ENCODE results near the gene SNHG17.
"Not testable (repeated sequence)": the region's sequence is repeated elsewhere in the genome, so short reads cannot be mapped to it uniquely, and the experiment has no call there.

SNHG17 gene

DNA sequence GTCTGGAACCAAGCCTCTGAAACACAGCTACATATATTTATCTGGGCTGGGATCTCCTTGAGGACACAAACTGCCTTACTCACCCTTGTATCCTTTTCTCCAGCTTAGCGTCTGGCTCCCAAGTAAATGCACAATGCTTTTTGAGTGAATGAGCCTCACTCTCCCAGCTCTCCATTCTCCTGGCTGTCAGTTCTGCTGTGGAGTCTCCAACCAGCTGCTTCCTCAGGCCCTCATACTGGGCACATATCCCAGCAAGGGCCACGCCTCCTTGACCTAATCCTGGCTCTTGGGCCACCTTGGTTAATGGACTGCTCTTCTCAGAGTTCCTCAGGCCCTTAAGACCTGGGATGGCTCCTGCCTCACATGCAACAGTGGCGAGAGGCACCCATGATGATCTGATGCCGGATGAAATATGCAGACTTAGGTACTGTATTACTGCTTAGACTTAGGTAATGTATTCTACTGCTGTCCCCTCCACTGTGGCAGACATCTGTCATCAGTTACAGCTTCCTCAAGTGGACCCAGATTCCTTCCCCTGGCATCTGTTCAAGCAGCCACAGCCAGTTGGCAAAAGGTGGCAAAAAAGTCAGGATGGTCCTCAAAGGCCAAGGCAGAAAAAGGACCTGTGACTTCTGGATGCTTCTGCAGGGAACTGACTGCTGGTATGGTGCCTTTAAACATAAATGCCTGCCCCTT, 16.5 kb downstream of the SNHG17 start:
- no peak for DNase-seq

DNA sequence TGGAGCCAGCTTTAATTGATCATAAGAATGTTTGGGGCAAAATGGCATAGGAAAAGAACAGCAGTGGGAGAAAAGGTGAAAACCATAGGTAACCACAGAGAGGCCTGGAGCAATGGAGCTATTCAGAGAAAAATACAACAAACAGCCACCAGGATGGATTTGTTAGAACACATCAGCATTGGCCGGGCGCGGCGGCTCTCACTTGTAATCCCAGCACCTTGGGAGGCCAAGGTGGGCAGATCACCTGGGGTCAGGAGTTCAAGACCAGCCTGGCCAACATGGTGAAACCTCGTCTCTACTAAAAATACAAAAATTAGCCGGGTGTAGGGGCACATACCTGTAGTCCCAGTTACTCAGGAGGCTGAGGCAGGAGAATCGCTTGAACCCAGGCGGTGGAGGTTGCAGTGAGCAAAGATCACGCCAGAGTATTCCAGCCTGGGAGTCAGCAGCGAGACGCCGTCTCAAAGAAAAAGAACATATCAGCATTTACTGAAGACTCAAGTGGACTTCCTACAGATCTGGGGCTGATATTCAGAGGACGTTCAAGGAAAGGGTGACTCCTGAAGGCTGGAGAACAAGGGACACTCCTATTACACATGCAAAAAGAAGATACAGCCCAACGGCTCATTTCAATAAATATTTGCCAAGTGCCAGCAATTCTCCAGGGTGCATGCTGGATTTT, 20.2 kb downstream of the SNHG17 start:
- no peak for DNase-seq

DNA sequence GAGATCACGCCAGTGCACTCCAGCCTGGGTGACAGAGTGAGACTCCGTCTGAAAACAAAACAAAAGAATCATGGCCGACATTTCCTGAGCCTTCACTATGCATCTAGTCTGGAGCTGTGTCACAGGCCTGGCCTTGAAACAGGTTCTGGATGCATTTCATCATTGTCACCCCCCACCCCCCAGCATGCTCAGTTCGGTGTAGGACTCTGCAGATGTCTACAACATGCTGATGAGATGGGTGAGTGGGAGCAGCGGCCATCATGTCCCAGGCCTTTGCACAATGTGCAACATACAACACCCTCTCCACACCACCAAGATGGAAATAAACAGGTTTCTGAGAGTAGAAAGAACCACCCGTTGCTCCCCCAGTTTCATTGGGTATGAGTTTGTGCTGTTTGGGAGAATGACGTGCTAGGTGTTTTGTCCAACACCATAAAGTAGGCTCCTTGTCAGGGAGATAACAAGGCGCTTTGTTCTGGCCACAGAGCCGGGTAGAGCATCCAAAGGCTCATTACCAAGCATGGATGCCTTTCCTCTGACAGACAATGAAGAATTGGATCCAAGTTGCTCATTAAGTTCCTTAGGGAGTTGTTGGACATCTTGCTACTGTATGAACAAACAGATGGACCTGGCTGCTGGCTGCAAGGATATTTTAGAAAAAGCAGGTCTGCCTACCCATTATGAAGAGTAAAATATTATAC, 22.1 kb downstream of the SNHG17 start:
- DNase-seq = no peak

DNA sequence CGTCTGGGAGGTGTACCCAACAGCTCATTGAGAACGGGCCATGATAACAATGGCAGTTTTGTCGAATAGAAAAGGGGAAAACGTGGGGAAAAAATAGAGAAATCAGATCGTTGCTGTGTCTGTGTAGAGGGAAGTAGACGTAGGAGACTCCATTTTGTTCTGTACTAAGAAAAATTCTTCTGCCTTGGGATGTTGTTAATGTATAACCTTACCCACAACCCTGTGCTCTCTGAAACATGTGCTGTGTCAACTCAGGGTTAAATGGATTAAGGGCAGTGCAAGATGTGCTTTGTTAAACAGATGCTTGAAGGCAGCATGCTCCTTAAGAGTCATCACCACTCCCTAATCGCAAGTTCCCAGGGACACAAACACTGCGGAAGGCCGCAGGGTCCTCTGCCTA, 27.3 kb downstream of the SNHG17 start:
- DNase-seq = not testable (repeated sequence)

DNA sequence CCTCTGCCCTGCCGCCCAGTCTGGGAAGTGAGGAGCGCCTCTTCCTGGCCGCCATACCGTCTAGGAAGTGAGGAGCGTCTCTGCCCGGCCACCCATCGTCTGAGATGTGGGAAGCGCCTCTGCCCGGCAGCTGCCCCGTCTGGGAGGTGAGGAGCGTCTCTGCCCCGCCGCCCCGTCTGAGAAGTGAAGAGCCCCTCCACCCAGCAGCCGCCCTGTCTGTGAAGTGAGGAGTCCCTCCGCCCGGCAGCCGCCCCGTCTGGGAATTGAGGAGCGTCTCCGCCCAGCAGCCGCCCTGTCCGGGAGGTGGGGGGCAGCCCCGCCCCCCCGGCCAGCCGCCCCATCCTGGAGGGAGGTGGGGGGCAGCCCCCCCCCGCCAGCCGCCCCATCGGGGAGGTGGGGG, 27.8 kb downstream of the SNHG17 start:
- DNase-seq = no peak

DNA sequence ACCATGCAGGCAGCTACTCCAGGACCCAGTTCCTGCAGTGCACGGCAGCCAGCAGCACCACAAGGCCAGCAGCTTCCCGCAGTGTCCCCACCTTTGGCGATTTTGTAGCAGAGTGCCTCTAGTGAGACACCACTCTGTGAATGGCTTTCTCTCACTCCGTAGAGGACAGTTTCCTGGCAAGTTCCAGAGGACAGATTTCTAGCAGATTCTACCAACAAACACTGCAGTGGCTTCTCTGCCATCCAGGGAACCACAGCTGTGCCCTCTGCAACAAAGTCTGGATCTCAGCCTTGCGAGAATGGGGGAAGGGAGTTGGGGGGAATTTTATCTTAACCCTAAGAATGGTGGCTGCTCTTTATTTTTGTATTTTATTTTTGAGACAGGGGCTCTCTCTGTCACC, 28.7 kb downstream of the SNHG17 start:
- no peak for DNase-seq

DNA sequence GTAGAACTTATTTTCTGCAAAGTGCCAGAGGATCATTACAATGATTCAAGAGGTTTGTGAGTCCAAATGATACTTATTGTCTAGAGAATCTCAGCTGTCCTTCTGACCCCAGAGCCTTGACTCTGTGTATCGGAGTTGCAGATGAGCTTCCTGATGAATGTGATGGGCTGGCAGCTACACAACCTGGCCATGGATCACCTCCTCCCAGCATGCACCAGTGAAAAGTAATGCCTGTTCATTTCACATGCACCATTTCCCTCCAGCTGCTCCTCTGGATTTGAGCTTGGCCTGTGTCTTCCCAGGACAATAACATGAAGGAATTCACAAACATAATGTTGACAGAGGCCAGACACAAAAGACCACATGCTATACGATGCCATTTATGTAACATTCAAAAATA, 30.0 kb downstream of the SNHG17 start:
- DNase-seq = no peak

DNA sequence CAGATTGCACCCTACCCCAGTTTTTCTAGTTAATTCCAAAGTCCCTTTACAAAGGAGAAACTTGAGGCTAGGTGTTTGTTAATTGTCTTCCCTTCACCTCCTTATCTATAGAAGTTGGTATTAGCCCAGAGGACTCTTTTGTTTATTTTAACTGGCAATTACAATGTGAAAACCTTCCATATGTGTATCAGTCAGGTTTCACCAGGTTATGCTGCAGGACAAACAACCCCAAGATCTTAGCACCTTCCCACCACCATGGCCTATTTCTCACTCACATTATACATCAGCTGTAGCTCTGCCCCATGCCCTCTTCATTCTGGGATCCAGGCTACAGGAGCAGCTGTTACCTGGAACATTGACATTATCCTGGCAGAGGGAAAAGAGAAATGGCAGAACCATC, 31.1 kb downstream of the SNHG17 start:
- no peak for DNase-seq

DNA sequence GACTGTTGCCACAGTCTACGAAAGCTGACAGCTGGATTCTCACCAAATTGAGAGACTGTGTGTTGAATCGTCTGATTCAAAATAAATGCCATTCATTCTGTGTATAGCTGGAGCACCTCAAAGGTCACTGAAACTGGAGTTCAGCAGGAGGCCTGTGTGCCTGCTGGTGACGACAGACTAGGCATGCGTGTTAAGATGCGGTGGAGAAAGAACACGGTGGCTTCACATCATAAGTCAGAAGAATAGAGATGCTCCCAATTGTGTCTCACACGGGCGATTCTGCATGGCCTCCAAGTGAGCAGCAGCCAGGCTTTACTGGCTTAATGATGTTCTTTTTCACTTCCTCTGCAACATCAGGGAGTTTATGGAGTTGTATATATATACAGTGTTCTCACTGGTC, 32.3 kb downstream of the SNHG17 start:
- DNase-seq = peak; percentile 49

DNA sequence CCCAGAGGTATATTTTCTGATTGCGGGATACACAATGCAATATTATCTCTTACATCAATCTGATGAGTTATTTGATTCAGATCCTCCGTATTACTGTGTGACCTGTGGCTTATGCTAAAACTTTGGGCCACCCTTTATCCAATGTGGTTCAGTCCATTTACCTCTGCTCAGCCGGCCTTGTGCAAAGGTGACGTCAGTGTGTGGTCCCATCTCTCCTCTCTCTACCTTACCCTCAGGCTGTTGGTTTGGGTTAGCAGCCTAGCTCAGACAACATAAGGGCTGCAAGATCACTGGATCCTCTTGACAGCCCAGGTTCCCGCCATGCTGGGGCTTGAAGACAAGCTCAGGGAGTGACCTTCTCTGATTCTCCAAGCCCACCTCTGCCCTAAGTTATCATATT, 33.0 kb downstream of the SNHG17 start:
- DNase-seq = no peak

DNA sequence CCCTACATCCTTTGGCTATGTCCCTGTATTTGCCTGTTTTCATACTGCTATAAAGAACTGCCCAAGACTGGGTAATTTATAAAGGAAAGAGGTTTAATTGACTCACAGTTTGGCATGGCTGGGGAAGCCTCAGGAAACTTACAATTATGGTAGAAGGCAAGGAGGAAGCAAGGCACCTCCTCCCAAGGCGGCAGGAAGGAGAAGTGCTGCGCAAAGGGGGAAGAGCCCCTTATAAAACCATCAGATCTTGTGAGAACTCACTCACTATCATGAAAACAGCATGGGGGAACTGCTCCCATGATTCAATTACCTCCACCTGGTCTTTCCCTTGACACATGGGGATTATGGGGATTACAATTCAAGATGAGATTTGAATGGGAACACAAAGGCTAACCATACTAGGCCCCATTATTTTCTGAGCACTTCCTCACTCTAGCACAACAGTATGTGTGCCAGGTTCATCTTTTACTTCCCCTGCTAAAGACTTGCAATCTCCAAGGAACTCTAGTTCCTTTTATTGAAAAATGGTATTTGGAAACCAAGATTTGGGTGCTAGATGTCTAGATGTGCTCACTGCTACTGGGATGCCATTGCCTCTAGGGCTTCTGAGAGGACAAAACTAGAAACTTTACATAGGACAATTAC, 39.3 kb downstream of the SNHG17 start:
- peak; percentile 58 for DNase-seq

DNA sequence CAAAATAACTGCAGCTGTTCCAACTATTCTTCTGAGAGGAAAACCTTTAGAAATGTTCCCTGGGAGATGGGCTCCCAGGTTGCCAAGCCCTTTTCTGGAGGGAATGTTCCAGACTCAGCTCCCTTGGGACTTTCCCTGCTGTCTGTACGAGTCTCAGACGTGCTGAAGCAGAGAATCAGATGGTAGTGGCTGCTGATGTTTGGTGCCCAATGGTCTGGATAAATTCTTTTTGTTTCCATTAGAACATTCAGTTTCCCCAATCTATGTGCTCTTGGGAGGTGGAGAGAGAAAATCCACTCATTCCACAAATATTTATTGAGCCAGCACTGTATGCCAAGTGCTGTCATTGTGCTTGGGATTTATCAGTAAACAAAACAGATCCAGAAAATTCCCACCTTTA, 40.0 kb downstream of the SNHG17 start:
- no peak for DNase-seq

DNA sequence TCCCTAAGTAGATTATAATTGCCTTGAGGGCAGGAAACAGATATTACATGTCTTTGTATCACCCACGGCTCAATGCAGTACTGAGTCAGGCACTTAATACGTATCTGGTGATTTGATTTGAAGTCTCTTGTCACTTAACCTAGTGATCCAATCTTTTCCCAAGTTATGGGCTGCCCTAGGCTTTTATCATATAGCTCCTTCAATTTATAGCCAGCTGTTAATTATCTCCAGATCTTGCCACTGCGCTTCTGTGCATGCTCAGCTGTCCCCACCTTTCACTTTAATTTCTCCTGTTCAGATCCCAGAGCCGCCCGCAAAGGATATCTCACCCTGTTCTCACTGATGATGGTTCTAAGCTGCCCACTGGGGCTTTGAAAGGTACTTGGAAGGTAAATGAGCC, 41.9 kb downstream of the SNHG17 start:
- DNase-seq = no peak

DNA sequence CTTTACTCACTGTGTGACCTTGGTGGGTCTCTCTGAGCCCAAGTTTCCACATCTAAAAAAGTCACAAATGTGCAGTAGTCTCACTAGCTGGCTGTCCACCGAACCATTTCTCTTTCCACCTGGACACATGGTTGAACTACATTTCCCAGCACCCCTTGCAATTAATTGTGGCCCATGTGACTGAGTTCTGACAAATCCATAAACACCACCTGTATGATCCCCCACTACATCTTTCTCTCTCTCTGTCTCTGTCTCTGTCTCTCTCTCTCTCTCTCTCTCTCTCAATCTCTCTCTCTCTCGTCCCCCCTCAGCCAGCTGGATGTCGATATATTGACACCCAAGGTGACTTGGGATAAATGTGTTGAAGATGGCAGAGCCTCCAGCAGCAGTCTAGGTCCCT, 42.8 kb downstream of the SNHG17 start:
- no peak for DNase-seq

DNA sequence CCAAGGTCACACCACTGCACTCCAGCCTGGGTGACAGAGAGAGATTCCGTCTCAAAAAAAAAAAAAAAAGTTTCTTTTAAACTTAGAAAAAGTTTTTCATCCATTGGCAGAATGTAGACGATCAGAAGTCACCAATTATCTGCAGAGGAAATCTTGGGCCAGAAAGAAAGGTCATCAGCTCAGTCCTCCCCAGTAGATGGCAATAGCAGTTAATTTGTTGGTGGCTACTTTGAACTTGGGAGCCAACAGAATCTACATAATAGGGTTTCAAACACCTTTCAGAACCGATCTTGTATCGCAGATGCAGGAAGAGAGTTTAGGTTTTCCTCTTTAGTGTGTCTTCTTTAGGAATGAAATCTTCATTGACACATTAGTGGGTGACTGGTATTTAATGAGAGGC, 47.2 kb downstream of the SNHG17 start:
- no peak for DNase-seq

DNA sequence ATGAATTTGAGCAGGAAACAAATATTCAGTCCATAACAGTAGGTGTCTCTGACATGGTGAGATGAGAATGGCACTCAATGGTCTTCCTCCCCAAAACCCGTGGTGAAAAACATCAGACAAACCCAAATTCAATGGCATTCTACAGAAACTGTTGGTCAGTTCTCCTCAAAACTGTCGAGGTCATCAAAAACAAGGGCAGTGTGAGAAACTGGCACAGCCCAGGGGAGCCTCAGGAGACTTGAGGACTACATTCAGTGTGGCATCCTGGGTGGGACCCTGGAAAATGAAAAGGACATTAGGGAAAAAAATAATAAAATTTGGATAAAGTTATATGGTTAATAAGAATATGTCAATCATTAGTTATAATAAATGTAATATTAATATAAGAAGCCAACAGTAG, 48.3 kb downstream of the SNHG17 start:
- DNase-seq = no peak

DNA sequence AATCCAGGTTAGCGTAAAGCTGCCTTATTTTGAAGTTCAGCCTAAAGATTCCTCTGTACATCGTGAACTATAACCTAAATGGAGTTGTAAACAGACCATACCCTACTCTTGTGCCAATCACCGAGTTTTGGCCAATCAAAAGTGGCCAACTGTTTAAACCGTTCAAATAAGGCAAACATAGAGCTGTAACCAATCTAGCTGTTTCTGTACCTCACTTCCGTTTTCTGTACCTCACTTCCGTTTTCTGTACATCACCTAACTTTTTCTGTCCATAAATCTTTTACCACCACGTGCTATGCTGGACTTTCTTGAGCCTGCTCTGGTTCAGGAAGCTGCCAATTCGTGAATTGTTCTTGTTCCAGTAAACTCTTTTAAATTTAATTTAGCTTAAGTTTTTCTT, 49.1 kb downstream of the SNHG17 start:
- peak; percentile 74 for DNase-seq

DNA sequence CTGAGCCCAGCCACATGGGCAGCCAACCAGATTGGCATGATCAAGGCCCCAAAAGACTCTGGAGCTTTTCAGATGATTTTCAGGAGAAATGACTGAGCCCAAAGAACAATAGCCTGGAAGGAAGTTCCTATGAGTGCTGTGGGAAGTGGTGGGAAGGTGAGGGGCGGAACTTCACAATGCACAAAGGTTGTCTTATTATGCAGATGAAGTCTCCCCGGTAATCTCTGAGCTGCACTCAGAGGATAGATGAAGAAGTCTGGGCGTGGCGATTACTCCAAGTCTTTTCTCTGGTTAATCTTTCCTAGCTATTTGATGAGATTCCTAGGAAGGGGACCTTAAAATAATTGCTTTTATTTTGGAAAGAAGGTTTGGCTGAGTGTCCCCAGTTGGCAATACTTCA, 52.0 kb downstream of the SNHG17 start:
- no peak for DNase-seq

DNA sequence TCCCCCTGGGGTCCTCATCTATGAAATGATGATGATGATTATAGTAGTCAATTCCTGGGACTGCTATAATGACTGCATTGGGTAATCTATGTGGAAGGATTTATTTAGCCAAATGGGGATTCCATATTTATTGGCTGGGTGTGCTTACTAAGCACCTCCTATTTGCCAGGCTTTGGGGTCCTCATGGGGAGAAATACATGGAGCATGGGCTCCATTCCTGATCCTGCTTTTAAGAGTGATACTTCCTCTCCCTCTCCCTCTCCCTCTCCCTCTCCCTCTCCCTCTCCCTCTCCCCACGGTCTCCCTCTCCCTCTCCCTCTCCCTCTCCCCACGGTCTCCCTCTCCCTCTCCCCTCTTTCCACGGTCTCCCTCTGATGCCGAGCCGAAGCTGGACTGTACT, 57.3 kb downstream of the SNHG17 start:
- not testable (repeated sequence) for DNase-seq

DNA sequence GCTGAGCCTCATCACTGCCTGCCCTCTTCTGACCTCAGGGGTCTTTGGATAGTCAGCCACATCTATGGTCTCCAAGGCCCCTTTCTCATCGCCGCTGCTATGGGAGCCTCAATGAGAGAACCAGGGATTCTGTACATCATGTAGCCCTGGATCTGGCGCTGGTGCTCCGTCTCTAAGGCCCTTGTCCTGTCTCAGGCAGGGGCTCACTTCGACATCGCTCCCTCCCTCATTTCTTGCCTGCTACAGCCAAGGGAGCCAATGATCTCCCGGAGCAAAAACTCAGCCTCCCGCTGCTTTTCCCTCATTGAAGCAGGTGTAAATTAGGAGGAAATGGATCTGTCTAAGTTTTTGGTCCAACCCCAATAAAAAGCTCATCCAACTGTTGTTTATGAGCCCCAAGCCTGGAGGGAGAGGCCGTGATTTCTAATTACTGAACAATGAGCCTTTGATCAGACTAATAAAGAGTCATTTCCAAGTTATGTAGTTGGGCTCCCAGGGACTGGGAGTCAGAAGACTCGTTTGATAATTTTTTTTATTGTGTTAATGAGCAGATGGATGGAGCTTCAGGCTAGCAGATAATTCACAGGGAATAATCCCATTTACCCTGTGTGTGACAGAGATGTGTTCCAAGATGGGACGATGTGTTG, 58.0 kb downstream of the SNHG17 start:
- DNase-seq = no peak

DNA sequence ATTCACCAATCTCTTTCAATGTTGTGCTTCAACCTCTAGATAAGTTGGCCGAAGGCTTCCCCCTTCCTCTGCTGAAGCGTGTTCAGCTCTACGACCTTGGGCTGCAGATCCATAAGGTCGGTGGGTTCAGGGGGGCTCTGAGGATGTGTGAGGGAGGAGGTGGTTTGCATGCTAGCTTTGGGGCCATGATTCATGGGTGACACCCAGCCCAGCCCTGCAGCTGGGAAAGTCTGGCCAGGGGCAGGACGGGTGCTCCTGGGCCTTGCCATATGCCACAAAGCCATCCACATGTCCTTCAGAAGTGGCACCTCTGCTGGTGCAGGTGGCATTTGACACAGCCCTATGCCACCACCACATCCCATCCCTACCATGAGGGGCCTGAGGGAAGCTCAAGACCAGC, 61.2 kb downstream of the SNHG17 start:
- no peak for DNase-seq

DNA sequence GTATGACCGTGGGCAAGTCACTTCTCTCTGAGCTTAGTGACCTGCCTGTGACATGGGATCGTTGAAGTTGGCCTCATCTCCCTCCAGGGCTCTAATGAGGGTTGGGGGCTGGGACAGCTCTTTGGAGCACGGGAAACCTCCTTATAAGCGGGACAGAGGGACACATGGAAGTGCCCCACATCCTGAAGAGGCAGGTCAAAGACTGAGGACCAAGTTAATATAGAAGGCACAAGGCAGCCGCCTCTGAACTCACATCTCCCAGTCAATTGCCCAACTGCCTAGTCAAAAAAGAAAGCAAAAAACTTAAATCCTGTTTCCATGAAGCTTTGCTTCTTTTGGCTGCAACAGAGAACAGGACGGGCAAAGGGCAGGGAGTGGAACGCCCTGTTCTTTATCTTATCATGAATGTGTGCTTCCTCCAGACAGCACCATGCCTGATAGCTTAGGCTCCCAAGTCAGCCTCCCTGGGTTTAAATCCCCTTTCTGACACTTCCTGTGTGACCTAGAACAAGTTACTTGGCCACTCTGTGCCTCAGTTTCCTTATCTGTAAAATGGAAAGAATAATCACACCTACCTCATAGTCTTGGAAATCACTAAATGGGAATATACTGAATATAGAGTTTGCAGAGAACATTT, 61.8 kb downstream of the SNHG17 start:
- no peak for DNase-seq

DNA sequence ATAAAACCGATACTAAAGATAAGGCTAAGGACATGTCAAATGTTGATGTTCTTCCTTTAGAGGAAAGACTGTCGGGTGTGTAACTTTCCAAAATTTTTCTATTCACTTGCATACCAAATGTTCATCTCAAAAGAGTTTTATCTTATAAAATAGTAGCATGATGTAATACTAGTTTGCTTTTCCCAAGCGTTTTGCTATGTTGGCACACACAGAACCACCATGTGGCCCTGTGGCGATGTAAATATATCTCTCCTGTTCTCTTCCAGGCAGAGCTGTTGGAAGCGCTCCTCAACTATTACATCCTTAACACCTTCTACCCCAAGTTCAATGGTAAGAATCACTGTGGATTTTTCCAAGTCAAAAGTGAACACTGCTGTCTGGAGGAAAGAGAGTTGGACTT, 62.3 kb downstream of the SNHG17 start:
- DNase-seq = no peak
